SK-N-SH (cell line): Measurements from ENCODE around the gene TUBGCP2. TPM values are rescaled to one million over a fixed set of nuclear protein-coding genes. Genes with fewer than 3 reads are reported as not detected.

Experiments
- CTCF ChIA-PET: fragments of 300-600, 350-600 bp; formaldehyde crosslinking; extraction: SDS; loops from one replicate; lab custom pipeline; 2021; lab: Yijun Ruan, JAX
- POLR2A ChIA-PET: fragments of 350-600 bp; sonication (Branson Sonifier 250); formaldehyde crosslinking; extraction: SDS; loops from one replicate; lab custom pipeline; 2020; ENCODE audit warnings: antibody characterized with exemption, inconsistent platforms; lab: Yijun Ruan, JAX
- DNase-seq: peaks from one replicate; pipeline ENCODE4 v3.0.0; 2012
- H2AFZ ChIP-seq: fragments of 200-600 bp; sonication (generic); 2 replicates; pipeline ENCODE4 v1.8.1; 2016; ENCODE audit warnings: antibody characterized with exemption, mild to moderate bottlenecking, low read depth
- H3F3A ChIP-seq: fragments of 200-600 bp; sonication (generic); replicated peaks from 2 replicates; pipeline ENCODE3; 2016; ENCODE audit warnings: antibody characterized with exemption, mild to moderate bottlenecking; ENCODE audit not compliant: insufficient read depth
- H3K27ac ChIP-seq, 2 experiments: fragments of 200-500 bp in 1 of 2; fragments of 200-600 bp in 1 of 2; sonication (Bioruptor generic) in 1 of 2; sonication (generic), shearing (Covaris generic) in 1 of 2; 2 replicates each; pipeline versions ENCODE4 v1.5.1 to v1.6.1; 2014 to 2016; ENCODE audit warnings: low read depth in 2 of 2, inconsistent platforms in 1 of 2, low read length in 1 of 2, mild to moderate bottlenecking in 1 of 2, mixed read lengths in 1 of 2
- H3K27me3 ChIP-seq: fragments of 200-600 bp; sonication (generic), shearing (Covaris generic); 2 replicates; pipeline ENCODE4 v1.6.1; 2016; ENCODE audit warnings: mixed run types; ENCODE audit not compliant: insufficient read depth
- H3K36me3 ChIP-seq, 2 experiments: fragments of 200-500 bp in 1 of 2; fragments of 200-600 bp in 1 of 2; sonication (Bioruptor generic) in 1 of 2; sonication (generic) in 1 of 2; replicated peaks in 1 of 2; 2 replicates each; pipeline versions ENCODE3 to v1.5.1; 2014 to 2016; ENCODE audit warnings: low read length in 1 of 2, mild to moderate bottlenecking in 1 of 2; ENCODE audit not compliant: insufficient read depth in 2 of 2, control insufficient read depth in 1 of 2
- H3K4me1 ChIP-seq, 2 experiments: fragments of 200-500 bp in 1 of 2; fragments of 200-600 bp in 1 of 2; sonication (Bioruptor generic) in 1 of 2; sonication (generic), shearing (Covaris generic) in 1 of 2; 2 replicates each; pipeline versions ENCODE4 v1.5.1 to v1.6.1; 2014 to 2016; ENCODE audit warnings: low read depth in 1 of 2, low read length in 1 of 2, mixed run types in 1 of 2; ENCODE audit not compliant: insufficient read depth in 2 of 2, control insufficient read depth in 1 of 2
- H3K4me2 ChIP-seq: fragments of 200-600 bp; sonication (generic), shearing (Covaris generic); 2 replicates; pipeline ENCODE4 v1.6.1; 2017; ENCODE audit warnings: mixed run types
- H3K4me3 ChIP-seq, 2 experiments: fragments of 200-500 bp in 1 of 2; fragments of 200-600 bp in 1 of 2; sonication (Bioruptor generic) in 1 of 2; sonication (generic), shearing (Covaris generic) in 1 of 2; 2 replicates each; pipeline versions ENCODE4 v1.5.1 to v1.8.1; 2014 to 2016; ENCODE audit warnings: low read depth in 2 of 2, inconsistent platforms in 1 of 2, low read length in 1 of 2, mild to moderate bottlenecking in 1 of 2, mixed read lengths in 1 of 2, moderate library complexity in 1 of 2
- H3K79me2 ChIP-seq: fragments of 200-600 bp; sonication (generic); 2 replicates; pipeline ENCODE4 v1.8.1; 2017; ENCODE audit warnings: mild to moderate bottlenecking; ENCODE audit not compliant: insufficient read depth
- H3K9ac ChIP-seq: fragments of 200-600 bp; sonication (generic); 2 replicates; pipeline ENCODE4 v1.6.1; 2017; ENCODE audit warnings: mixed run types
- H3K9me2 ChIP-seq: fragments of 200-600 bp; sonication (generic); 2 replicates; pipeline ENCODE4 v1.6.1; 2017; ENCODE audit warnings: mixed run types
- H3K9me3 ChIP-seq: fragments of 200-600 bp; sonication (generic); 2 replicates; pipeline ENCODE4 v1.6.1; 2017; ENCODE audit warnings: mixed run types, mild to moderate bottlenecking, moderate library complexity
- H4K20me1 ChIP-seq: fragments of 200-600 bp; sonication (generic); 2 replicates; pipeline ENCODE4 v1.6.1; 2017; ENCODE audit warnings: mild to moderate bottlenecking, mixed run types; ENCODE audit not compliant: insufficient read depth
- CHD2 ChIP-seq: fragments of 150-350 bp; IDR thresholded peaks from 2 replicates; pipeline ENCODE4 v1.6.1; 2018; ENCODE audit warnings: low read length; ENCODE audit not compliant: partially characterized antibody
- EZH2phosphoT487 ChIP-seq: fragments of 200-600 bp; sonication (generic); IDR thresholded peaks from 2 replicates; pipeline ENCODE4 v1.6.1; 2017; ENCODE audit warnings: low read depth, mixed run types, mild to moderate bottlenecking, antibody characterized with exemption, moderate library complexity, borderline replicate concordance
- GABPA ChIP-seq: IDR thresholded peaks from 2 replicates; pipeline ENCODE4 v1.4.0; 2012; ENCODE audit warnings: low read depth, mild to moderate bottlenecking
- JUND ChIP-seq: IDR thresholded peaks from 2 replicates; pipeline ENCODE4 v1.4.0; 2012
- MAX ChIP-seq: IDR thresholded peaks from 2 replicates; pipeline ENCODE4 v1.4.0; 2012; ENCODE audit warnings: low read depth
- PBX3 ChIP-seq: IDR thresholded peaks from 2 replicates; pipeline ENCODE4; 2012
- RCOR1 ChIP-seq: fragments of 150-350 bp; IDR thresholded peaks from 2 replicates; pipeline ENCODE4 v1.6.1; 2017; ENCODE audit warnings: antibody characterized with exemption, low read length
- SIN3A ChIP-seq: IDR thresholded peaks from 2 replicates; pipeline ENCODE4 v1.6.1; 2012; ENCODE audit warnings: low read depth, mild to moderate bottlenecking, low read length, moderate library complexity, borderline replicate concordance
- TAF1 ChIP-seq: IDR thresholded peaks from 2 replicates; pipeline ENCODE4 v1.6.1; 2012; ENCODE audit warnings: low read depth, mild to moderate bottlenecking, low read length, moderate library complexity, borderline replicate concordance
- USF1 ChIP-seq: IDR thresholded peaks from 2 replicates; pipeline ENCODE4 v1.4.0; 2012; ENCODE audit warnings: low read depth, borderline replicate concordance
- USF2 ChIP-seq: fragments of 150-350 bp; IDR thresholded peaks from 2 replicates; pipeline ENCODE4 v1.6.1; 2017; ENCODE audit warnings: antibody characterized with exemption, low read length, low read depth, borderline replicate concordance
- YY1 ChIP-seq: IDR thresholded peaks from 2 replicates; pipeline ENCODE4 v1.4.0; 2012; ENCODE audit warnings: low read depth, mild to moderate bottlenecking
- WGBS: methylation state at CpG from one replicate; pipeline ENCODE4 v1.1.6; 2017; ENCODE audit warnings: low lambda C conversion rate; 5-methylcytosine and 5-hydroxymethylcytosine counted together
- polyA plus RNA-seq, 3 experiments: library from polyadenylated mRNA; depleted of rRNA; stranded (reverse); fragments of >200 nt; gene quantifications; 2 replicates each; pipeline ENCODE4 v1.2.3, GENCODE V29; 2012
- TF ChIP-seq, protein P1 (sequence below): IDR thresholded peaks from 2 replicates; pipeline ENCODE4 v1.4.0; 2012; ENCODE audit warnings: low read depth, borderline replicate concordance

Gene TUBGCP2
- polyA plus RNA-seq, 1 of the 3 experiments (the other 2 are of a cell fraction): 49.1 TPM

DNA sequence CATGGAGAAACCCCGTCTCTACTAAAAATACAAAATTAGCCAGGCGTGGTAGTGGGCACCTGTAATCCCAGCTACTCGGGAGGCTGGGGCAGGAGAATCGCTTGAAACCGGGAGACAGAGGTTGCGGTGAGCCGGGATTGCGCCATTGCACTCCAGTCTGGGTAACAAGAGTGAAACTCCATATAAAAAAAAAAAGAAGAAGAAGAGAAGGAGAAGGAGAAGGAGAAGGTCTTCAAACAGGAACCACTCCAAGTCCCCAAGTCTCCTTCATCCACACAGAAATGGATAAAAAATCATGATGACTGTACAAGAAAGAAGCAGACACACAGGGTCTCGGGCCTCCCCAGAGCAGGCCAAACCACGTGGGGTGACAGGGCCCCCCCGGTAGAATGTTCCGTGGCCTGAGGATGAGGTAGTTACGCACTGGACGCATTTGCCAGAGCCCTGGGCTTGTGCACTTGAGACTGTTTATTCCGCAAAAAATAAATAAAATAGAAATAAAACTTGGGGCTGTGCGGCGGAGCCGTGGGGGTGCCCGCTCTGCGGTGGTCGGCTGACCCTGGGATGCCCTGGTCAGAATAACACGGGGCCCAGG lies 55.2 kb downstream of the TUBGCP2 start:
- H3K9me3 ChIP-seq: no peaks in the 10 kb centered on the region
- WGBS: 84% methylated on average over 22 of the region's 22 CpGs
- POLR2A ChIA-PET: interaction anchor here (0.7 kb wide), 1 partner anchor 682 kb away, joined by 3 read pairs; no protein-coding TSS in a partner anchor
- no peaks in the 10 kb centered on the region for H3K27me3 ChIP-seq
- CTCF ChIA-PET: no interaction called here
- no peak overlapping the region for H2AFZ ChIP-seq
- no peak overlapping the region for H3K9ac ChIP-seq
- TF ChIP-seq EZH2phosphoT487 (no peak), SIN3A (no peak), USF1 (no peak), MAX (no peak), YY1 (no peak), PBX3 (no peak), JUND (no peak)
- H4K20me1 ChIP-seq: no peaks in the 10 kb centered on the region
- no peak overlapping the region for H3K27ac ChIP-seq
- H3K4me2 ChIP-seq: no peak overlapping the region
- no peak overlapping the region for H3K4me3 ChIP-seq
- H3K79me2 ChIP-seq: no peaks in the 10 kb centered on the region
- H3K4me1 ChIP-seq: peaks cover under 1 to 3% of the 10 kb centered on the region in 2 experiments; a peak in 3 of 4 replicates
- no peaks in the 10 kb centered on the region for H3K9me2 ChIP-seq
- no peak for DNase-seq
- H3F3A ChIP-seq: no peaks in the 10 kb centered on the region
- H3K36me3 ChIP-seq: no peaks in the 10 kb centered on the region

- H4K20me1 ChIP-seq: no peaks in the 10 kb centered on the region
- no peaks in the 10 kb centered on the region for H3F3A ChIP-seq
- H3K9me2 ChIP-seq: no peaks in the 10 kb centered on the region
- CTCF ChIA-PET: no interaction called here
- H3K4me2 ChIP-seq: no peak overlapping the region
- H3K27ac ChIP-seq: no peak overlapping the region
- WGBS: 71% methylated on average over 11 of the region's 12 CpGs
- DNase-seq: no peak
- H2AFZ ChIP-seq: no peak overlapping the region
- no peaks in the 10 kb centered on the region for H3K79me2 ChIP-seq
- H3K27me3 ChIP-seq: no peaks in the 10 kb centered on the region
- H3K9ac ChIP-seq: no peak overlapping the region
- H3K4me3 ChIP-seq: no peak overlapping the region
- H3K9me3 ChIP-seq: no peaks in the 10 kb centered on the region
- POLR2A ChIA-PET: no interaction called here
- H3K36me3 ChIP-seq: no peaks in the 10 kb centered on the region
- TF ChIP-seq MAX (no peak), TAF1 (no peak), JUND (no peak), RCOR1 (no peak), CHD2 (no peak), GABPA (no peak), USF2 (no peak)
- TF ChIP-seq, protein P1, sequence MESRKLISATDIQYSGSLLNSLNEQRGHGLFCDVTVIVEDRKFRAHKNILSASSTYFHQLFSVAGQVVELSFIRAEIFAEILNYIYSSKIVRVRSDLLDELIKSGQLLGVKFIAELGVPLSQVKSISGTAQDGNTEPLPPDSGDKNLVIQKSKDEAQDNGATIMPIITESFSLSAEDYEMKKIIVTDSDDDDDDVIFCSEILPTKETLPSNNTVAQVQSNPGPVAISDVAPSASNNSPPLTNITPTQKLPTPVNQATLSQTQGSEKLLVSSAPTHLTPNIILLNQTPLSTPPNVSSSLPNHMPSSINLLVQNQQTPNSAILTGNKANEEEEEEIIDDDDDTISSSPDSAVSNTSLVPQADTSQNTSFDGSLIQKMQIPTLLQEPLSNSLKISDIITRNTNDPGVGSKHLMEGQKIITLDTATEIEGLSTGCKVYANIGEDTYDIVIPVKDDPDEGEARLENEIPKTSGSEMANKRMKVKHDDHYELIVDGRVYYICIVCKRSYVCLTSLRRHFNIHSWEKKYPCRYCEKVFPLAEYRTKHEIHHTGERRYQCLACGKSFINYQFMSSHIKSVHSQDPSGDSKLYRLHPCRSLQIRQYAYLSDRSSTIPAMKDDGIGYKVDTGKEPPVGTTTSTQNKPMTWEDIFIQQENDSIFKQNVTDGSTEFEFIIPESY: no peak
- H3K4me1 ChIP-seq: no peaks in the 10 kb centered on the region
Observed at GRCh38 chr10:133252223-133252552, 56.5 kb downstream of the TUBGCP2 start.
